HL-60 (cell line): ENCODE results near the gene GPR17.

ENCODE experiments used
- DNase-seq, 2 experiments: peaks; one replicate each; pipeline ENCODE4 v3.0.0-alpha.2; 2010 to 2020; ENCODE audit warnings: low read depth in 1 of 2, low spot score in 1 of 2
- H3K27ac ChIP-seq: fragments of 250-450 bp; sonication (Bioruptor Pico); replicated peaks from 2 replicates; pipeline ENCODE4 v1.5.1; 2020; ENCODE audit warnings: mild to moderate bottlenecking, moderate library complexity
- H3K27me3 ChIP-seq: fragments of 250-450 bp; sonication (Bioruptor Pico); 2 replicates; pipeline ENCODE4 v1.5.1; 2021; ENCODE audit warnings: mild to moderate bottlenecking, moderate library complexity; ENCODE audit not compliant: insufficient read depth, poor library complexity, severe bottlenecking
- H3K4me3 ChIP-seq: replicated peaks from 2 replicates; pipeline ENCODE4 v1.5.1; 2011; ENCODE audit warnings: mild to moderate bottlenecking, control low read depth, low read length; ENCODE audit not compliant: insufficient read depth
- CTCF ChIP-seq: IDR thresholded peaks from one replicate; pipeline ENCODE4 v1.5.1; 2011; ENCODE audit warnings: low read length, control low read depth, inconsistent platforms; ENCODE audit not compliant: insufficient read depth
- GABPA ChIP-seq: IDR thresholded peaks from 2 replicates; pipeline ENCODE4 v1.6.1; 2012; ENCODE audit warnings: low read depth
- POLR2AphosphoS5 ChIP-seq: IDR thresholded peaks from 2 replicates; pipeline ENCODE4 v1.6.1; 2012; ENCODE audit warnings: low read depth
- REST ChIP-seq: IDR thresholded peaks from 2 replicates; pipeline ENCODE4 v1.6.1; 2012; ENCODE audit warnings: low read depth; ENCODE audit not compliant: insufficient replicate concordance
- SPI1 ChIP-seq: IDR thresholded peaks from 2 replicates; pipeline ENCODE4 v1.6.1; 2012; ENCODE audit warnings: low read depth, mild to moderate bottlenecking, borderline replicate concordance

The GPR17 gene

GRCh38 chr2:127688405-127688804 is 42.5 kb downstream of the GPR17 start:
- no peak for TF ChIP-seq POLR2AphosphoS5
- no peak for TF ChIP-seq REST
- TF ChIP-seq CTCF, result no peak
- no peak for DNase-seq
- H3K27ac ChIP-seq, result no peak overlapping the region
- H3K27me3 ChIP-seq, result peaks cover 2% of the 10 kb centered on the region
- no peak overlapping the region for H3K4me3 ChIP-seq

GRCh38 chr2:127690696-127691095 is 44.7 kb downstream of the GPR17 start:
- H3K27me3 ChIP-seq, result peaks cover 2% of the 10 kb centered on the region
- TF ChIP-seq CTCF (no peak), POLR2AphosphoS5 (no peak), SPI1 (no peak), GABPA (no peak), REST (no peak)
- DNase-seq, result no peak
- no peak overlapping the region for H3K27ac ChIP-seq
- no peak overlapping the region for H3K4me3 ChIP-seq

GRCh38 chr2:127694986-127695385 is 49.0 kb downstream of the GPR17 start:
- no peak for DNase-seq
- TF ChIP-seq CTCF (no peak), SPI1 (no peak), REST (no peak), GABPA (no peak), POLR2AphosphoS5 (no peak)
- H3K4me3 ChIP-seq, result no peak overlapping the region

More at GRCh38 chr2:127694986-127695385, 49.0 kb downstream of the GPR17 start:
- Histone ChIP-seq H3K27me3 (no peaks in the 10 kb centered on the region), H3K27ac (no peak overlapping the region)
